Gastrocnemius medialis (tissue), 4 donors: ENCODE data around the gene MED13L.

Source experiments
- CTCF ChIP-seq, 5 experiments: fragments of 450-650 bp in 3 of 5; fragments of 200-600 bp in 2 of 5; sonication (generic) in 2 of 5; IDR thresholded peaks in 4 of 5; conservative IDR thresholded peaks in 1 of 5; 1 replicate in 4 of 5; 2 replicates in 1 of 5; pipeline ENCODE4 v1.5.1; 2016 to 2019; ENCODE audit warnings: antibody characterized with exemption in 5 of 5, mild to moderate bottlenecking in 3 of 5, moderate library complexity in 3 of 5
- POLR2A ChIP-seq, 2 donors: fragments of 450-650 bp; IDR thresholded peaks; one replicate each; pipeline ENCODE4 v1.6.1; 2017; ENCODE audit warnings: antibody characterized with exemption in 2 of 2, mild to moderate bottlenecking in 2 of 2, moderate library complexity in 2 of 2

GRCh38 chr12:115973968-115974724, 303.3 kb downstream of the MED13L start:
- no peak for TF ChIP-seq CTCF (IDR thresholded peaks at IDR 0.05 in 4 of 5, conservative IDR thresholded peaks at IDR 0.05 in 1 of 5)
- TF ChIP-seq POLR2A (IDR thresholded peaks at IDR 0.05), result no peak
